H1 (cell line): ENCODE results near the gene CNOT3.

Experiments
- CBX8 ChIP-seq: fragments of 300-800, 300-1000 bp; sonication (generic); IDR thresholded peaks from 2 replicates; pipeline ENCODE4 v1.7.1; 2016; ENCODE audit warnings: low read depth, low read length, borderline replicate concordance
- KDM1A ChIP-seq: fragments of 200-600, 300-600 bp; sonication (generic); IDR thresholded peaks from 2 replicates; pipeline ENCODE4 v1.7.1; 2016; ENCODE audit warnings: mild to moderate bottlenecking, low read length, borderline replicate concordance
- POLR2AphosphoS5 ChIP-seq: IDR thresholded peaks from 2 replicates; pipeline ENCODE4 v1.6.1; 2011; ENCODE audit warnings: low read depth, low read length

GRCh38 chr19:54201980-54202379 is 64.4 kb downstream of the CNOT3 start:
- TF ChIP-seq CBX8 (no peak), POLR2AphosphoS5 (no peak), KDM1A (no peak)
